ENCODE measurements around the gene ELP1.

The ELP1 gene

DNA sequence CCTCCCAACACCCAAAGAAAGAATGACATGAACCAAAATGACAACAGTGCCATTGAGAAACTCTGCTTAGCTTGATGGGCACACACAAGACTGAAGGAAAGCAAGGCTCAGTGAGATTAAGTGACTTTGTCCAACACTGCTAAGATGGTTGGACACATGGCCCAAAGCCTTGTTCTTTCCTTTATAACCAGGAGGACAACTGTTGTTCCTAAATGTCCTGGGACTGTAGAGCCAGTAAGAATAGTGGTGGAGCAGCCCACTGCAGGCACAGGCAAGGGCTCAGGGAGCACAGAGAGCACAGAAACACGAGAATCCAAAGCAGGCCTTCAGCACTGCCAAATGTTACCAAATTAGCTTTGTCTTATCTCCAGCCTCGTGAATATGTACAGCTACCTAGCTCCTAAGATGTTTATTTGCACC is 67.9 kb downstream of the ELP1 start:
- Histone ChIP-seq H3K27me3 (ENCODE audit: insufficient read depth, low read depth, severe bottlenecking) (no peaks in the 10 kb centered on the region), H3K4me3 (ENCODE audit: low read depth, low read length) (no peak overlapping the region), H3K27ac (no peak overlapping the region), H3K9me3 (ENCODE audit: severe bottlenecking) (peaks cover 5% of the 10 kb centered on the region), H3K36me3 (peaks cover 19% of the 10 kb centered on the region)
- TF ChIP-seq, protein P1, sequence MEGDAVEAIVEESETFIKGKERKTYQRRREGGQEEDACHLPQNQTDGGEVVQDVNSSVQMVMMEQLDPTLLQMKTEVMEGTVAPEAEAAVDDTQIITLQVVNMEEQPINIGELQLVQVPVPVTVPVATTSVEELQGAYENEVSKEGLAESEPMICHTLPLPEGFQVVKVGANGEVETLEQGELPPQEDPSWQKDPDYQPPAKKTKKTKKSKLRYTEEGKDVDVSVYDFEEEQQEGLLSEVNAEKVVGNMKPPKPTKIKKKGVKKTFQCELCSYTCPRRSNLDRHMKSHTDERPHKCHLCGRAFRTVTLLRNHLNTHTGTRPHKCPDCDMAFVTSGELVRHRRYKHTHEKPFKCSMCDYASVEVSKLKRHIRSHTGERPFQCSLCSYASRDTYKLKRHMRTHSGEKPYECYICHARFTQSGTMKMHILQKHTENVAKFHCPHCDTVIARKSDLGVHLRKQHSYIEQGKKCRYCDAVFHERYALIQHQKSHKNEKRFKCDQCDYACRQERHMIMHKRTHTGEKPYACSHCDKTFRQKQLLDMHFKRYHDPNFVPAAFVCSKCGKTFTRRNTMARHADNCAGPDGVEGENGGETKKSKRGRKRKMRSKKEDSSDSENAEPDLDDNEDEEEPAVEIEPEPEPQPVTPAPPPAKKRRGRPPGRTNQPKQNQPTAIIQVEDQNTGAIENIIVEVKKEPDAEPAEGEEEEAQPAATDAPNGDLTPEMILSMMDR (IDR thresholded peaks at IDR 0.05; ENCODE audit: low read depth, low read length): no peak
- DNase-seq: no peak

DNA sequence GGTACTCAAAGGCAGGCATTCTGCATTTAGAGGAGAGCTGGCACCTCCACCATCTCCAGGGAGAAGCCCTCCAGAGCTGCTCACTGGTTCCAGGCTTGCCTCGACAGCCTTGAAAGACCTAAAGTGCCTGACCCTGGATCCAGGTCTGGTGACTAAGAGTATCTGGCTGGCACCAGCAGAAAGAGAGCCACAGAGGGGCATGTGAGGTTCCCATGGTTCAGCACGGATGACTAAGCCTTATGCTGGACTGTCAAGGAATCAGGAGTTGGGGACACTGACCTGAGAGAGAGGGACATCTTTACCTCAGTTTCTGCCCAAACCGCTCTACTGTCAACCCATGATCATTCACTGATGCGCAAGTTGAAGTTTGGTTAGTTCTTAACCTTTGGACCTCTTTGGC is 68.9 kb downstream of the ELP1 start:
- H3K27me3 ChIP-seq (ENCODE audit: insufficient read depth, low read depth, severe bottlenecking): no peaks in the 10 kb centered on the region
- peaks cover 13% of the 10 kb centered on the region for H3K36me3 ChIP-seq
- no peak overlapping the region for H3K4me3 ChIP-seq (ENCODE audit: low read depth, low read length)
- no peak overlapping the region for H3K27ac ChIP-seq
- no peak for DNase-seq
- TF ChIP-seq, protein P1 (IDR thresholded peaks at IDR 0.05; ENCODE audit: low read depth, low read length): no peak
- peaks cover 5% of the 10 kb centered on the region for H3K9me3 ChIP-seq (ENCODE audit: severe bottlenecking)

DNA sequence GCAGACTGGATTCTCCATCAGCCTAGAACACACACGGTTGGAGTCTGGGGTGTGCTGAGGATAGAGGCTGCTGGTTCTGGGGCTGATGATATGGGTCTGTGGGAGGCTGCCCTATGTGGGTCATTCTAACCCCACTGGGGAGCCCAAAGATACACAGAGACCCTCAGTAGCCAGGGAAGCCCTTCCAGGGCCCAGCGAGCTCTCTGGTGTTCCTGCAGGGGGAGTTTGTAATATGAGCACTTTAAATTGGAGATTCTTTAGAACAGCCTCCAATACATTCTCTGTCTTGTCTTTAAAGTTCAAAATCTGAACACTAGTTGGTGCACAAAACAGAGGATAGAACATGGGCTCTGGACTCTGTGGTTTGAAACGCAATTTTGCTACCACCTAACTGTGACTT is 69.5 kb downstream of the ELP1 start:
- Histone ChIP-seq H3K36me3 (peaks cover 13% of the 10 kb centered on the region), H3K9me3 (ENCODE audit: severe bottlenecking) (peaks cover 5% of the 10 kb centered on the region), H3K27me3 (ENCODE audit: insufficient read depth, low read depth, severe bottlenecking) (no peaks in the 10 kb centered on the region), H3K27ac (no peak overlapping the region), H3K4me3 (ENCODE audit: low read depth, low read length) (no peak overlapping the region)
- no peak for DNase-seq
- TF ChIP-seq, protein P1 (IDR thresholded peaks at IDR 0.05; ENCODE audit: low read depth, low read length): no peak

DNA sequence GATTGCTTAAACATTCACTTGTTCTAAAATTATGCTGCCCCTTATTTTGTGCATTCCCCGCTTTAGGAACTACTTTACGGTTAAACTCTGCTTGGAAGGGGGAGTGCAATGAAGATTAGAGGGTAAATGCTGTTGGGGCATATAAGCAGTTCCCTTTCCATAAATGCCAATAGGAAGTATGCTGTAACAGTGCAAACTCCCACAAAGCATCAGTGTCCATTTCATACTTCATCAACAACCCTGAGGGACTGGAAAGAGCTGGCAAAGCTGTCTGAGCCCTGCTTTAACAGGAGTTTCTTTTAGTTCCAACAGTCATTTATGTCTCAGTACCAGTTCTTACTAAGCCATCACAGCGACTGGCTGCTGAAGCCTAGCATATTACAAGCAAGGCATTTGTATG is 70.0 kb downstream of the ELP1 start:
- Histone ChIP-seq H3K4me3 (ENCODE audit: low read depth, low read length) (no peak overlapping the region), H3K9me3 (ENCODE audit: severe bottlenecking) (peaks cover 5% of the 10 kb centered on the region), H3K36me3 (peaks cover 11% of the 10 kb centered on the region), H3K27me3 (ENCODE audit: insufficient read depth, low read depth, severe bottlenecking) (no peaks in the 10 kb centered on the region), H3K27ac (no peak overlapping the region)
- TF ChIP-seq, protein P1 (IDR thresholded peaks at IDR 0.05; ENCODE audit: low read depth, low read length): no peak
- no peak for DNase-seq

DNA sequence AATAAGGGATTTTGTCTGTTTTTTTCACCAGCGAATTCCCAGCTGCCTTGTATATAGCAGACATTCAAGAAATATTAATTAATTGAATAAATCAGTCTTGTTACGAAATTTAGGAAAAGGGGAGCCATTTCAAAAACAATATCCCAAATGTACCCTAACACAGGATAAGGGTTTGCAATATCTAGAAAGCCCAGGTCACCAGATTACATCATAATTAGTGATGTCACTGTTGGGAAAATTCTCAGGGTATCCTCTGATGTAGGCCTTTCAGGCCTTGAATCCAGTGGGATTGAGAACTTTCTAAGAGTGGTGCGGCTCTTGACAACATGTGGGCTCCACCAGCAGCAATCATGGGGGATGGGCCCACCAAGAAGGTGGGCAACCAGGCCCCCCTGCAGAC is 71.9 kb downstream of the ELP1 start, which contains the start of gene ACTL7A:
TSS of gene ACTL7A (plus strand) at position 270 of the 400 bp plus-strand sequence. CDS start at position 327, 57 bp downstream.
- TF ChIP-seq, protein P1 (IDR thresholded peaks at IDR 0.05; ENCODE audit: low read depth, low read length): no peak

DNA sequence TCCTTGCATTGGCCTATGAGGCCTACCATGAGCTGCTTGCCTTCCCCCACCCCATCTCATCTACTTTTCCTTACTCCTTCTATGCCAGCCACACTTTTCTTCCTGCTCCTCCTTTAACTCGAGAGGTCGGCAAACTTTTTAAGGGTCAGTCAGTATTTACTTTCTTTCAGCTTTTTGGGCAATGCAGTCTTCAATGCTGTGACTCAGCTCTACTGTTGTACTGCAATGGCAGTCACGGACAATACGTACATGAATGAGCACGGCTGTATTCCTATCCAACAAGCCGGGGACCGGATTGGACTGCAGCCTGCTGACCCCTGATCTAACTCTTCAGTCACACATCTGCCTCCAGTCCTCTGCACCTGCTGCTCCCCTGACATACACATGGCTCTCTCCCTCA is 72.5 kb downstream of the ELP1 start:
- Histone ChIP-seq H3K4me3 (ENCODE audit: low read depth, low read length) (no peak overlapping the region), H3K9me3 (ENCODE audit: severe bottlenecking) (peaks cover 5% of the 10 kb centered on the region), H3K27me3 (ENCODE audit: insufficient read depth, low read depth, severe bottlenecking) (no peaks in the 10 kb centered on the region), H3K27ac (no peak overlapping the region), H3K36me3 (no peaks in the 10 kb centered on the region)
- TF ChIP-seq, protein P1 (IDR thresholded peaks at IDR 0.05; ENCODE audit: low read depth, low read length): no peak
- DNase-seq: no peak

More for the DNA sequence above, 71.9 kb downstream of the ELP1 start, which contains the start of gene ACTL7A:
- DNase-seq: no peak
- H3K27ac ChIP-seq: no peak within 1 kb of the TSS
- H3K9me3 ChIP-seq (ENCODE audit: severe bottlenecking): peaks cover 5% of the 10 kb centered on the region
- H3K36me3 ChIP-seq: no peaks in the 10 kb centered on the region
- H3K4me3 ChIP-seq (ENCODE audit: low read depth, low read length): no peak within 1 kb of the TSS
- no peaks in the 10 kb centered on the region for H3K27me3 ChIP-seq (ENCODE audit: insufficient read depth, low read depth, severe bottlenecking)

Measured in WERI-Rb-1 (cell line).